ENCODE results near the gene USP30. TPM values are rescaled to one million over a fixed set of nuclear protein-coding genes. Genes with fewer than 3 reads are reported as not detected.
"Not testable (repeated sequence)": the region's sequence is repeated elsewhere in the genome, so short reads cannot be mapped to it uniquely, and the experiment has no call there.

The USP30 gene, protein sequence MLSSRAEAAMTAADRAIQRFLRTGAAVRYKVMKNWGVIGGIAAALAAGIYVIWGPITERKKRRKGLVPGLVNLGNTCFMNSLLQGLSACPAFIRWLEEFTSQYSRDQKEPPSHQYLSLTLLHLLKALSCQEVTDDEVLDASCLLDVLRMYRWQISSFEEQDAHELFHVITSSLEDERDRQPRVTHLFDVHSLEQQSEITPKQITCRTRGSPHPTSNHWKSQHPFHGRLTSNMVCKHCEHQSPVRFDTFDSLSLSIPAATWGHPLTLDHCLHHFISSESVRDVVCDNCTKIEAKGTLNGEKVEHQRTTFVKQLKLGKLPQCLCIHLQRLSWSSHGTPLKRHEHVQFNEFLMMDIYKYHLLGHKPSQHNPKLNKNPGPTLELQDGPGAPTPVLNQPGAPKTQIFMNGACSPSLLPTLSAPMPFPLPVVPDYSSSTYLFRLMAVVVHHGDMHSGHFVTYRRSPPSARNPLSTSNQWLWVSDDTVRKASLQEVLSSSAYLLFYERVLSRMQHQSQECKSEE
- 1 to 10 TPM; 7.5 to 8.5 TPM for total RNA-seq

GRCh38 chr12:109052414-109053323, at the start of gene USP30:
USP30 (plus strand) TSS chr12:109052576; CDS start chr12:109052679, 103 bp downstream.
- POLR2A ChIA-PET, result no interaction called here

DNA sequence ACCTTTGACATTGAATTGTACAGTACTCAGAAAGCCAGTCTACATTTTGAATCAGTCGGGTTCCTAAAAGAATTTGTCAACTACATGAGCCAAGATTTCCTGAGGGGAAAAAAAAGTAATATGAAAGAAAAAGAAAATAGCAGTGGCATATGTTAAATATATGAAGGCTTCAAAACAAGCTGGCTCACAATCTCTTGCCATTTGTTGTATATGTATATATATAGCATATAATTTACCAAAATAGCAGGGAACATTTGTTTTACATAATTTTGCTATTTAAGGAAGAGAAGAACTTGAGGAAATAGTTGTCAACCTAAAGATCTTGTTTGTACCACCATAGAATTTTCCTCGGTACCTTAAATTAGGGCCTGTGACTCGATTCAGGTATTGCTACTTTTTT, 48.4 kb upstream of the USP30 start:
- POLR2A ChIA-PET, result no interaction called here
- CTCF ChIA-PET, result interaction anchor here (0.6 kb wide), 1 partner anchor 12 kb away, joined by 3 read pairs; no protein-coding TSS in a partner anchor

More at GRCh38 chr12:109052414-109053323, at the start of gene USP30:
- CTCF ChIA-PET, result interaction anchor here (0.7 kb wide), 1 partner anchor 39 kb away, joined by 3 read pairs; no protein-coding TSS in a partner anchor

- CTCF ChIA-PET, result no interaction called here
- POLR2A ChIA-PET, result interaction anchor here (0.7 kb wide), 1 partner anchor 292 kb away, joined by 5 read pairs; no protein-coding TSS in a partner anchor
These were observed 42.6 kb upstream of the USP30 start for GRCh38 chr12:109009766-109010165.

GRCh38 chr12:109010259-109010658, 42.1 kb upstream of the USP30 start:
- POLR2A ChIA-PET, result interaction anchor here (0.7 kb wide), 1 partner anchor 292 kb away, joined by 5 read pairs; no protein-coding TSS in a partner anchor

GRCh38 chr12:109014984-109015765, 37.2 kb upstream of the USP30 start:
- ChIA-PET CTCF (interaction anchor here (0.8 kb wide), 1 partner anchor 11 kb away, joined by 3 read pairs; no protein-coding TSS in a partner anchor), POLR2A (no interaction called here)

More at GRCh38 chr12:109010259-109010658, 42.1 kb upstream of the USP30 start:
- CTCF ChIA-PET, result no interaction called here

DNA sequence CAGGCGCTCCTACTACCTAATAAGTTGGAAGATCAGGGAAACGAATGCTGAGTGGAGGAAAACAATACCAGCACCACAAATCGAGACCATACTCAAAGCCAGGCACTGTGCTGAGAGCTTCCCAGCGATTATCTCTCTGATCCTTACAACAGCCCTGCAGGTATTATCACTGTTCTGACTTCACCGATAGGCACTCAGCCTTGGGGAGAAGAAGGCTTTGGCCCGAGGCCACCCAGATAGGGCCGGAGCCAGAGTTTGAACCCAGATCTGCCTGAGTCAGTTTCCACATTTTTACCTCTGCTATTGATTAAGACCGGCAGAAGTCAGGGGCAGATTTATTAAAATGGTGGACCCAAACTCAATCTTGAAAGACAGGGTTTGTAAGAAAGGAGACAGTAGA, 36.4 kb upstream of the USP30 start:
- POLR2A ChIA-PET, result no interaction called here
- CTCF ChIA-PET, result interaction anchor here (0.8 kb wide), 1 partner anchor 12 kb away, joined by 3 read pairs; no protein-coding TSS in a partner anchor

GRCh38 chr12:109016978-109017377, 35.4 kb upstream of the USP30 start:
- POLR2A ChIA-PET, result no interaction called here
- CTCF ChIA-PET, result no interaction called here

DNA sequence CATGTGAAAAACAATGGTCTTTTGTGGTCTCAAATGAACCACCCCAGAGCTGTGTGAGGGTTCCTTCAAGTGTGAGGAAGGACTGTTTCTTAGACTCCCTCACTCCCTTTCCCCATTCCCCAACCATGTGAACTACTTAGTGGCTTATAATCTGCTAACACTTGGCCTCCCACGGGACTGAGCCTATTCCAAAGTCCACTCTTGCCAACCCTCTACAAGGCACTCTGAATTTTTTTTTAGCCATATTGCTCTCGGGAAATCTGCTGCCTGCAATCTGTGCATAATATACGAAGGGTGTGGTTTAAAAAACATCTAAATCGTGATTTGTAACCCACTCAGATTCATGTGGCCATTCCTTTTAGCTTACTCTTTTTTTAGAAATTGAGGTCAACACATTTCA, 34.1 kb upstream of the USP30 start:
- POLR2A ChIA-PET, result no interaction called here
- CTCF ChIA-PET, result interaction anchor here (0.6 to 0.7 kb wide), 2 partner anchors 123 to 158 kb away, joined by 3 to 4 read pairs; no protein-coding TSS in a partner anchor

DNA sequence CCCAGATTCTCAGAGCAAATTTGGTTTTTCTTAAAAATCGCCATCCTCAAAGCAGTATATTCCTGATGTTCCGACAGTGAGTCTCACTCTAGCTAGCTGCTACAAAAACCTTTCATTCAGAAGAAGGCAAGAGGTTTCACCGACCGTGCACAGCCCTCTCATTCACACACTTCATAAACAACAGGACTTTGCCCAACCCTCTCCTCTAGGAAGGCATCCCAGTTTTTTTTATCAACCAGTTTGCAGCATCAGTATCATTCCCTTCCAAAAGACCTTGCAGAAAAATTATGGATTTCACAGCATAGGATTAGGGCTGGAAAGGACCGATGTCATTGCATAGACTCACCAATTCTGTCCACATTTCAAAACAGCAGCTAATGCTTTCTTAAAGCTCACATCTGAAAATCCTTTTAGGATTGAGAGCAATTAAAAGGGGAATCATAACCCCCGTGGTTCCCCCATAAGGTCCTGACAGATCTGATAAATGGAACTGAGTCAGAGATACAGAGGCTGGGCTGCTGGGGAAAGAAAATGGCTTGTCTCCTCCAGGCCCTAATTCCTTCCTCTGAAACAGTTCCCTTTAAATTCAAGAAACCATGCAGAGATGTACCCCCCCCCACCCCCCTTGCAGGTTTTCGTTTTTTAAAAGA, 32.1 kb upstream of the USP30 start:
- ChIA-PET CTCF (no interaction called here), POLR2A (no interaction called here)

GRCh38 chr12:109020796-109021380, 31.5 kb upstream of the USP30 start, which contains the start of gene SVOP:
SVOP (minus strand) TSS chr12:109021068; CDS start chr12:109020868, 200 bp downstream.
- ChIA-PET POLR2A (no interaction called here), CTCF (no interaction called here)

DNA sequence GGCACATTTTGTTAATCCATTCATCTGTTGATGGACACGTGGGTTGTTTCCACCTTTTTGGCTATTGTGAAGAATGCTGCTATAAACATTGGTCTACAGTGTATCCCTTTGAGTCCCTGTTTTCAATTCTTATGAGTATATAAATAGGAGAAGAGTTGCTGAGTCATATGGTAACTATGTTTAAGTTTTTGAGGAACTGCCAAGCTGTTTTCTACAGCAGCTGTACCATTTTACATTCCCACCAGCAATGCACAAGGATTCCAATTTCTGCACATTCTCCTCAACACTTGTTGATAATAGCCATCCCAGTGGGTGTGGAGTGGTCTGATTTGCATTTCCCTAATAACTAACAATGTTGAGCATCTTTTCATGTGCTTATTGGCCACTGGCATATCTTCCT, 24.6 kb upstream of the USP30 start:
- CTCF ChIA-PET, result no interaction called here
- POLR2A ChIA-PET, result no interaction called here

DNA sequence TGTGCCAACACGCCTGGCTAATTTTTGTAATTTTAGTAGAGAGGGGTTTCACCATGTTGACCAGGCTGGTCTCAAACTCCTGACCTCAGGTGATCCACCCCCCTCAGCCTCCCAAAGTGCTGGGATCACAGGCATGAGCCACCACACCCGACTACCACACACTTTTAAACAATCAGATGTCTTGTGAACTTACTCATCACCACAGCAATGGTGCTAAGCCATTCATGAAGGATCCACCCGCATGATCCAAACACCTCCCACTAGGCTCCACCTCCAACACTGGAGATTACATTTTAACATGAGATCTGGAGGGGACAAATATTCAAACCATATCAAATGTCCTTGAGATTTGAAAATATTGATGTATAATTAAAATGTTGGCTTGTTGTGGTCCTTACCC, 23.8 kb upstream of the USP30 start:
- POLR2A ChIA-PET, CTCF ChIA-PET: not testable (repeated sequence)

DNA sequence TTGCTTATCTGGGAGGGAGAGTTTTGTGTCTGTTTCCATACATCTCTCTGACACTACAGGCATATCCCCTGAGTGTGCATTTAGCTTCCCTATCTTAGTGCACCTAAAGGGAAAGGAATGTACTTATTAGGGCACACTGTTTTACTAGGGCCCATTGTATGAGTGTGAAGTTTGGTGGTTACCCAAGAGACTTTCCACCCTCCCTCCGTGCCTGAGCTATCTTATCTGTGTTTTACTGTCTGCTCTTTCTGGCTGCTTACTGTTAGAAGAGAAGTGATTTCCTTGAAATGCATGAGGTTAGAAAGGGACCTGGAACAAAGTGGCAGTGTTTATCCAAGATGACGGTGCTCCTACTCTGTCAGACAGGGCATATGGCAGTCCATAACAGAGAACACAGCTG, 23.0 kb upstream of the USP30 start:
- POLR2A ChIA-PET, result no interaction called here
- CTCF ChIA-PET, result no interaction called here

DNA sequence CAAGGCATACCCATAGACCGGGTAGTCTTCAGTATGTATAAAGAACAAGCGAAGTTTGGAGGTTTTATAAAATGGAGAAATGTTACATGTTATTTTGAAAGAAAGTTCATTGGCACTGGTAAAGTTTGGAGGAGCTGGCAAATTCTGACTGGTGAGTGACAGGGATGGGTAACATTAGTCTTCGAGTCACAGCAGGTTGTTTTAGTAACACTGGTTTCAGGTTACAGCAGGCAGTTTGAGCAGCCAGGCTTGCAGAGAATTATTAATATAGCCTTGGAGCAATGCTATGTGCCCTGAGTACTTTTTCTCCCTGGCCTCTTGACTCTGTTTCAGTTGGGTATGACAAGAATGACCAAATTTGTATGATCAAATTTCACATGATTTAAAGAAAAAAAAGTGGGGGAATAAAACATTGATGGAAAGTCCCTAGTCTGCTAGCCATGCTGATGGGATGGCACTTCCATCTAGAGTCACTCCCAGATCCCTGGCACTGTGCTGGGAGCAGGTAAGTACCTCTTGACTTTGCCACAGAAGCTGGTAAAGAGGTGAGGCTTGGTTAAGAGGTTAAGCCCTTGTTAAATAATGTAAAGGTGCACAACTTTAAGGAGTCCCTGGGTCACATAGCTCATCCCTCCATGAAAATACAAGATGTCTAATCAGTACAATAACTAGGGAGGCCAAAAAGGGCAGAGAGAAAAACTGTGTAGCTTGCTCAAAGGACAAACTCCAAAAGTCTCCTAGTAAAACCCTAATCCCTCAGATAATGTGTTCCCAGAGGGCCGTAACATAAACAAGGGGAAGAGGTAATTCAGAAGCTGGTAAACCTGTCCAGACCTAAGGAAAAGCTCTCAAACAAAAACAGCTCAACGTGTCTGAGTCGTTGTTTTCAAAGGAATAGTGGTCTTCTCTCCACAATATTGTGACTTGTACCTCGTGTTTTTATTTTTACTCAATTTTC, 18.9 kb upstream of the USP30 start:
- ChIA-PET CTCF (interaction anchor here (0.6 kb wide), 1 partner anchor 12 kb away, joined by 4 read pairs; no protein-coding TSS in a partner anchor), POLR2A (no interaction called here)

- ChIA-PET POLR2A (no interaction called here), CTCF (no interaction called here)
These were observed 15.4 kb upstream of the USP30 start for GRCh38 chr12:109036975-109037374.

DNA sequence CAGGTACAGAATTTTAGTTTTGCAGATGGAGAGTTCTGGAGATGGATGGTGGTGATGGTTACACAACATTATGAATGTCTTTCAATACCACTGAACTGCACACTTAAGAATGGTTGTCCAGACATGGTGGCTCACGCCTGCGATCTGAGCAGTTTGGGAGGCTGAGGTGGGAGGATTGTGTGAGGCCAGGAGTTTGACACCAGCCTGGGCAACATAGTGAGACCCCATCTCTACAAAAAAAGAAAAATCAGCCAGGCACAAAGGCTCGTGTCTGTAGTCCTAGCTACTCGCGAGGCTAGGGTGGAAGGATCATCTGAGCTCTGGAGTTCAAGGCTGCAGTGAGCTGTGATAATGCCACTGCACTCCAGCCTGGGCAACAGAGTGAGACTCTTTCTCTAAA, 8.1 kb upstream of the USP30 start:
- CTCF ChIA-PET, result no interaction called here
- POLR2A ChIA-PET, result no interaction called here

- ChIA-PET CTCF (no interaction called here), POLR2A (no interaction called here)
These were observed 5.1 kb upstream of the USP30 start for GRCh38 chr12:109047081-109047805.

All from activated CD8-positive, alpha-beta memory T cell treated with anti-CD3 and anti-CD28 coated beads for 36 hours (primary cell).